ENCODE measurements around the gene CCNF.

The CCNF gene

GRCh38 chr16:2457267-2457666, 28.0 kb downstream of the CCNF start:
- TF ChIP-seq POLR2A (IDR thresholded peaks at IDR 0.05; ENCODE audit: low read depth, low read length): no peak
- no peak for DNase-seq (ENCODE audit: insufficient read length, low spot score)
- FAIRE-seq: no peak

DNA sequence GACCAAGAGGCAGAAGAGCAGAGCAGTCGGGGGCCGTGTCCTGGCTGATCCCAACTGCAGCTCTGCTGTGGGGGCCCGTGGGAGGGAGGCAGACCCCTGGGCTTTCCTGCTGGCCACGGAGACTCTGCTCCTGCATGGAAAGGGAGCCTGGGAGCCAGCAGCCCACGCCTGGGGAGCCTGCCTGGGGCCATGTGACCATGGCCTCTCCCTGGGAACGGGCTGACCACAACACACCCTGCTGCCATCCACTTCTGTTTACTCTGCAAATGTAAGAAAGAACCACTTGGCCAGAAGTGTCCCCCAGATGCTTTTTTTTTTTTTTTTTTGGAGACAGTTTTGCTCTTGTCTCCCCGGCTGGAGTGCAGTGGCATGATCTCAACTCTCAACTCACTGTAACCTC, 28.7 kb downstream of the CCNF start:
- DNase-seq (ENCODE audit: insufficient read length, low spot score): no peak
- no peak for FAIRE-seq
- TF ChIP-seq POLR2A (IDR thresholded peaks at IDR 0.05; ENCODE audit: low read depth, low read length): no peak

GRCh38 chr16:2458887-2459646, 29.8 kb downstream of the CCNF start:
- FAIRE-seq (no peak), DNase-seq (ENCODE audit: insufficient read length, low spot score) (no peak)
- no peak for TF ChIP-seq POLR2A (IDR thresholded peaks at IDR 0.05; ENCODE audit: low read depth, low read length)

- DNase-seq (ENCODE audit: insufficient read length, low spot score) (peak; percentile 96), FAIRE-seq (no peak)
- TF ChIP-seq POLR2A (IDR thresholded peaks at IDR 0.05; ENCODE audit: low read depth, low read length): peak; percentile 47
Measured at GRCh38 chr16:2459647-2460390, 30.6 kb downstream of the CCNF start, which contains the start of gene TEDC2. Gene TEDC2, plus strand, starts transcription at chr16:2460109. Its CDS starts 36 bp downstream, at chr16:2460145.

DNA sequence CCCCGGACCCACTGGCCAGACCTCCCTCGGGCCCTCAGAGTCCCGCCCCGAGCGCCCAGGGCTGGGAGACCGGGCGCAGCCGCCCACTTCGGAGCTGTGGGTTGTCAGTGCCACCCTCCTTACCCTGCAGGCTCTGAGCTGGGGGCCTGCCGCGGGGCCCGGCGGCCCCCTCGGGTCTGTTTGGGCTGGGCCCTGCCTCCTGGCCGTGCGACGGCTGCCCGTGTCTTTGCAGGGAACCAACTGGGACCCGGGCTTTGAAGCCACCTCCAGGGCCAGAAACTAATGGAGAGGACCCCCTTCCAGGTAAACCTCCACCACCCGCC, 31.1 kb downstream of the CCNF start:
- DNase-seq (ENCODE audit: insufficient read length, low spot score) (no peak), FAIRE-seq (no peak)
- TF ChIP-seq POLR2A (IDR thresholded peaks at IDR 0.05; ENCODE audit: low read depth, low read length): no peak

DNA sequence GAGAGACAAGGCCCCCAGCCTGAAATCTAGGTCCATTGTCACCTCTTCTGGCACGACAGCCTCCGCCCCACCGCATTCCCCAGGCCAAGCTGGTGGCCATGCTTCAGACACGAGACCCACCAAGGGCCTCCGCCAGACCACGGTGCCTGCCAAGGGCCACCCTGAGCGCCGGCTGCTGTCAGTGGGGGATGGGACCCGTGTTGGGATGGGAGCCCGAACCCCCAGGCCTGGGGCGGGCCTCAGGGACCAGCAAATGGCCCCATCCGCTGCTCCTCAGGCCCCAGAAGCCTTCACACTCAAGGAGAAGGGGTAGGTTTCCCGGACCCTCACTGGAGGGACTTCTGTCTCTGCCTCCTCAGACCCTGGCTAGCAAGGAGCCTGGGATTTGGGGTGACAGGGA, 31.7 kb downstream of the CCNF start:
- FAIRE-seq: no peak
- TF ChIP-seq POLR2A (IDR thresholded peaks at IDR 0.05; ENCODE audit: low read depth, low read length): no peak
- DNase-seq (ENCODE audit: insufficient read length, low spot score): no peak

- no peak for DNase-seq (ENCODE audit: insufficient read length, low spot score)
- TF ChIP-seq POLR2A (IDR thresholded peaks at IDR 0.05; ENCODE audit: low read depth, low read length): no peak
- no peak for FAIRE-seq
Measured at GRCh38 chr16:2462031-2462866, 33.0 kb downstream of the CCNF start.

- no peak for DNase-seq (ENCODE audit: insufficient read length, low spot score)
- TF ChIP-seq POLR2A (IDR thresholded peaks at IDR 0.05; ENCODE audit: low read depth, low read length): peak; percentile 30; the same call in 1 of the 2 replicates
- FAIRE-seq: no peak
Measured at GRCh38 chr16:2464333-2464732, 35.1 kb downstream of the CCNF start.

- FAIRE-seq (no peak), DNase-seq (ENCODE audit: insufficient read length, low spot score) (no peak)
Measured at GRCh38 chr16:2465653-2466415, 36.6 kb downstream of the CCNF start.

GRCh38 chr16:2466667-2467527, 37.6 kb downstream of the CCNF start:
- no peak for FAIRE-seq
- no peak for DNase-seq (ENCODE audit: insufficient read length, low spot score)
- TF ChIP-seq POLR2A (IDR thresholded peaks at IDR 0.05; ENCODE audit: low read depth, low read length): no peak; the same call in 1 of the 2 replicates

More at GRCh38 chr16:2465653-2466415, 36.6 kb downstream of the CCNF start:
- TF ChIP-seq POLR2A (IDR thresholded peaks at IDR 0.05; ENCODE audit: low read depth, low read length): 0 out of 2 replicates have a peak, but pooled peaks have one; percentile 14

DNA sequence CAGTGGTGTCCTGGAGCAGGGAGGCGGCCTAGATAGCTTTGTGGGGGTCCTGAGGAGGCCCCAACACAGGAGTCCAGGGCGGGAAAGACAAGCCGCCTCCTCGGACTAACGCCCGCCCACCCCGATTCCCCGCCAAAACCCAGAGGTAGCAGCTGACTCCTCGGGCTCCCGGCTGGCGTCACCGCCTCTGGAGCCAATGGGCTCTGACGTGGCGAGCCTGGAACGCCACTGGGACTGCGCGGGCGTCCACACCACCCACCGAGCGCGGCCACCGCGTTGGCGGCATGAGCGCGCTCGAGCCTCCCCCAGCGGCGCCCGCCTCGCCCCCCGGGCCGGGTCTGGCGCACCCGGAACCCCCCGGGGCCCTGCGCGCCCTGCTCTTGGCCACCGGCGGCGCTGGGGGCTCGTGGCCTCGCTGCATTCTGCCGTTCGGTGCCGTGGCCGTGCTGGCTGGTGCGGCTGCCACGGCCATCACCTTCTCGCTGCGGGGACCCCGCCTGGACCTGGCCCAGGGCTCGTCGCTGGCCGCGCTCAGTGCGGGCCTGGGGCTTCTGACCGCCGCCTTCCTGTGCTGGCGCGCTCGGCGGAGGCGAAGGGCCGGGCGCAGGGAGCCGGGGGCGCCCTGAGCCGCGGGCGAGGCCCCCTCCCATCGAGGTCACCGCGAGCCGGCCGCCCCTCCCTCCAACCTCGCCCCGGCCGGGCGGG, 38.4 kb downstream of the CCNF start:
- peak; percentile 55 for TF ChIP-seq POLR2A (IDR thresholded peaks at IDR 0.05; ENCODE audit: low read depth, low read length)
- FAIRE-seq (no peak), DNase-seq (ENCODE audit: insufficient read length, low spot score) (peak; percentile 98)

DNA sequence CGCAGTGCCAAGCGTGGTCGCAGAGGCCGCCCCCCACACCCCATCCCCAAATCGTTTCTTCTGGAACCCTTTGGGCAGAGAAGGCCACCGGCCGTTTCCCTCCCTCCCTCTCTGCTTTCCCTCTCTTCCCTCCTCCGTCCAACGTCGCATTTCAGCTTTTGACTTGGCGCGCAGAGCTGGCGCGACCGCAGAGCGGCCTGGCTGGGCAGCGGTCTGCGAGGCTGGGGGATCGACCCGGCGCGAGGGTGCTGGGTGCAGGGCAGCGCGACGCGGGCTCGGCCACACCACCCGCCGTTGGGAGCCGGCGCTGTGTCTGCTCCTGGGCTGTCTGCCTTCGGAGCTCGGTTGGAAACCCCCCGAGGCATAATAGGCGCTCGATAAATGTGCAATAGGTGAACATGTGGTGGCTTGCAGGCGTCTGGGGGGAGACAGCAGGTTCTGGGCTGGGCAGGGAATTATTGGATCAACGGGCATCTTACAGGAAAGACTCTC, 39.0 kb downstream of the CCNF start:
- FAIRE-seq: no peak
- peak; percentile 40 for TF ChIP-seq POLR2A (IDR thresholded peaks at IDR 0.05; ENCODE audit: low read depth, low read length)
- DNase-seq (ENCODE audit: insufficient read length, low spot score): peak; percentile 72
